ENCODE results near the gene SGSH.

The SGSH gene

DNA sequence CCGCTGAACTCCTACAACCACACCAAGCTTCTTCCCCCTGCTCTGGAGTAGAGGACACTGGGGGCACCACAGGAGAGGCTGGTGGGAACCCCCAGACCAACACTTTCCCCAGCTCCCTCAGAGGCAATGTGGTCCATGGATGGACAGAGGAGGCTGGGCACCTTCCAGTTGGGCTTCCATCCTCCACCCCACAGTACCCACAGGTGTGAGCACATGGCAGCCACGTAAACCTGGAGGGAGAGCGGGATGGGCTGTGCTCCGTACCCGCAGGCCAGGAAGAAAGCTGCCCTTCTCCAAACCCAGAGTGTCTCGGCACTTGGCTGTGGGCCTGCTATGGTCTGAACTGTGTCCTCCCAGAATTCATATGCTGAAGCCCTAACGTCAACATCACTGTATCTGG lies 1.7 kb downstream of the SGSH start:
- no peak overlapping the region for H3K4me3 ChIP-seq (replicated peaks; ENCODE audit: low read depth, low read length)
- no peaks in the 10 kb centered on the region for H3K27me3 ChIP-seq (replicated peaks; ENCODE audit: control insufficient read depth, insufficient read depth, low read length)
- TF ChIP-seq, protein P1, sequence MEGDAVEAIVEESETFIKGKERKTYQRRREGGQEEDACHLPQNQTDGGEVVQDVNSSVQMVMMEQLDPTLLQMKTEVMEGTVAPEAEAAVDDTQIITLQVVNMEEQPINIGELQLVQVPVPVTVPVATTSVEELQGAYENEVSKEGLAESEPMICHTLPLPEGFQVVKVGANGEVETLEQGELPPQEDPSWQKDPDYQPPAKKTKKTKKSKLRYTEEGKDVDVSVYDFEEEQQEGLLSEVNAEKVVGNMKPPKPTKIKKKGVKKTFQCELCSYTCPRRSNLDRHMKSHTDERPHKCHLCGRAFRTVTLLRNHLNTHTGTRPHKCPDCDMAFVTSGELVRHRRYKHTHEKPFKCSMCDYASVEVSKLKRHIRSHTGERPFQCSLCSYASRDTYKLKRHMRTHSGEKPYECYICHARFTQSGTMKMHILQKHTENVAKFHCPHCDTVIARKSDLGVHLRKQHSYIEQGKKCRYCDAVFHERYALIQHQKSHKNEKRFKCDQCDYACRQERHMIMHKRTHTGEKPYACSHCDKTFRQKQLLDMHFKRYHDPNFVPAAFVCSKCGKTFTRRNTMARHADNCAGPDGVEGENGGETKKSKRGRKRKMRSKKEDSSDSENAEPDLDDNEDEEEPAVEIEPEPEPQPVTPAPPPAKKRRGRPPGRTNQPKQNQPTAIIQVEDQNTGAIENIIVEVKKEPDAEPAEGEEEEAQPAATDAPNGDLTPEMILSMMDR (IDR thresholded peaks at IDR 0.05; ENCODE audit: insufficient read depth, low read length, poor library complexity, severe bottlenecking), result no peak
- DNase-seq (ENCODE audit: extremely low read depth, insufficient read length), result no peak
- H3K36me3 ChIP-seq (ENCODE audit: control insufficient read depth, insufficient read depth, low read length), result peaks cover 8% of the 10 kb centered on the region

DNA sequence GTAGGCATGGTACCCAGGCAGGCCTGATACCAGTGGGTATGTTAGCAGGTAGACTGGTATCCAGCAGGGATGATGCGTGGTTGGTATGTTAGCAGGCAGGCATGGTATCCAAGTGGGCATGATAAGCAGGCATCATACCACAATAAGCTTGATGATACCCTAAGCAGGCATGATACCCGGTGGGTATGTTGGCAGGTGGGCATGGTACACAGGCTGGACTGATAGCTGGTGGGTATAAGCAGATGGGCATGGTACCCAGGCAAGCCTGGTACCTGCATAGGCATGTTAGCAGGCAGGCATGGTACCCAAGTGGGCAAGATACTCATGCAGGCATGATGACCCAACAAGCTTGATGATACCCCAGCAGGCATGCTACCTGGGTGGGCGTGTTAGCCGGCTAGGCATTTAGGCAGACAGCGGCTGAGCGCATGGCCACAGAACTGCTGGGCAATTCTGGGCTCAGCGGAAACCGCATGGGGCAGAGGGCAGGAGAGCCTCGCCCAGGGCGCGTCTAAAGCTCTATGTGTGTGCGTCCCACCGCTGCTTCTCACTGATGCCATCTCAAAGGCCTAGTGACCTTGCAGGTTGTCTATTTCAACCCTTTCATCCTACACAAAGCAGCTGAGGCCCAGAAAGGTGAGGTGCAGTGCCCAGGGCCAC lies 2.3 kb downstream of the SGSH start:
- Histone ChIP-seq H3K4me3 (replicated peaks; ENCODE audit: low read depth, low read length) (no peak overlapping the region), H3K36me3 (ENCODE audit: control insufficient read depth, insufficient read depth, low read length) (peaks cover 8% of the 10 kb centered on the region), H3K27me3 (replicated peaks; ENCODE audit: control insufficient read depth, insufficient read depth, low read length) (no peaks in the 10 kb centered on the region)
- DNase-seq (ENCODE audit: extremely low read depth, insufficient read length), result no peak
- TF ChIP-seq, protein P1 (IDR thresholded peaks at IDR 0.05; ENCODE audit: insufficient read depth, low read length, poor library complexity, severe bottlenecking), result no peak

DNA sequence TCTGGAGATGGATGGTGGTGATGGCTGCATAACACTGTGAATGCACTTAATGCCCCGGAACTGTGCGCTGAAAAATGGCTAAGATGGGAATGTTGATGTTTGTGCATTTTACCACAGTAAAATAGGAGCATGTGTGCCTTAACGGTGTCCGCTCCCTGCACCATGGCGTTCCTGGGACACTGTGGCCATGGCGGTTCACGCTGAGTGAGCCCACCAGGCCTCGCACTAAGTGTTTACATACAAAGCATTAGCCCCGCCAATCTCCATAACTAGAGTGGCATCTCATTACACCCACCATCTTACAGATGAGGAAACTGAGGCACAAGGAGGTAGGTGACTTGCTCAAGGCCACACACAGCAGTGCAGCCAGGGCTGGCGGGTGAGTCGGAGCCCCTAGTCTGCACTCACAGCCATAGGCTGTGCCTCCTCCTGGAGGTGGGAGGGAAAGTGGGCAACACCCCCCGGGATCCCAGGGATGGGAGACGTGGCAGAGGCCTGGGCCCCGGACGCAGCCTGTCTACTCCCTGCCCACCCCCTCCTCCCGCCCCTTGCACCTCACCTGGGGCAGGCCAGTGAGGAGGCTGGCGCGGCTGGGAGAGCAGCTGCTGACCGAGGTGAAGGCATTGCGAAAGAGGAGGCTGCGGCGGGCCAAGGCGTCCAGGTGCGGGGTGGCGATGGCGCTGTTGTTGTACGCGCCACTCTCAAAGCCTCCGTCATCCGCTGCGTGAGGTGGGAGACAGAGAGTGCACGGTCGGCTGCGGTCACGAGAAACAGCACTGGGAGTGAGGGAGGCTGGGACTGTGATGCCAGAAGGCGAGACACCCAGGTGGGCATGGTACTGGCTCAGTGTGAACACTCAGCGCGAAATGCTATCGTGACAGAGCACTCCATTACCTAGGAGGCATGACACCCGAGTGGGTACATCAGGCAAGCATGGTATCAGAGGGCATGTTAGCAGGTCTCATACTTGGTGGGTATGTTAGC lies 3.4 kb downstream of the SGSH start:
- TF ChIP-seq, protein P1 (IDR thresholded peaks at IDR 0.05; ENCODE audit: insufficient read depth, low read length, poor library complexity, severe bottlenecking), result no peak

DNA sequence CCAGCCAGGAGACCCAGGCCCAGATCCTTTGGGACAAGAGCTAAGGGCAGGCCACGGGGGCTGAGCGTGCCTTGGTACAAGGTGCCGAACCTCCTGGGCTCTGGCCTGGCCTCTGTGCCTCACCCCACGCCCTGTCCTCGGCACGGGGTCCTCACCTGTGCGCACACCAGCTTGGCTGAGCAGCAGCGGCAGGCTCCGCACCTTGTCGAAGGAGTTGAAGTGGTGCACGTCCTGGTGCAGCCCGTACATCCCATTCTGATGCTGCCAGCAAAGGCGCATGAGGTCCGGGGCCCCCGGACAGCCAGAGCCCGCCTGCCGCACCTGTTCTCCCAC lies 5.3 kb downstream of the SGSH start:
- no peak for DNase-seq (ENCODE audit: extremely low read depth, insufficient read length)
- Histone ChIP-seq H3K27me3 (replicated peaks; ENCODE audit: control insufficient read depth, insufficient read depth, low read length) (no peaks in the 10 kb centered on the region), H3K36me3 (ENCODE audit: control insufficient read depth, insufficient read depth, low read length) (peaks cover 20% of the 10 kb centered on the region), H3K4me3 (replicated peaks; ENCODE audit: low read depth, low read length) (no peak overlapping the region)
- TF ChIP-seq, protein P1 (IDR thresholded peaks at IDR 0.05; ENCODE audit: insufficient read depth, low read length, poor library complexity, severe bottlenecking), result no peak

More for the DNA sequence above, 3.4 kb downstream of the SGSH start:
- no peak overlapping the region for H3K4me3 ChIP-seq (replicated peaks; ENCODE audit: low read depth, low read length)
- H3K27me3 ChIP-seq (replicated peaks; ENCODE audit: control insufficient read depth, insufficient read depth, low read length), result no peaks in the 10 kb centered on the region
- peaks cover 12% of the 10 kb centered on the region for H3K36me3 ChIP-seq (ENCODE audit: control insufficient read depth, insufficient read depth, low read length)
- no peak for DNase-seq (ENCODE audit: extremely low read depth, insufficient read length)

DNA sequence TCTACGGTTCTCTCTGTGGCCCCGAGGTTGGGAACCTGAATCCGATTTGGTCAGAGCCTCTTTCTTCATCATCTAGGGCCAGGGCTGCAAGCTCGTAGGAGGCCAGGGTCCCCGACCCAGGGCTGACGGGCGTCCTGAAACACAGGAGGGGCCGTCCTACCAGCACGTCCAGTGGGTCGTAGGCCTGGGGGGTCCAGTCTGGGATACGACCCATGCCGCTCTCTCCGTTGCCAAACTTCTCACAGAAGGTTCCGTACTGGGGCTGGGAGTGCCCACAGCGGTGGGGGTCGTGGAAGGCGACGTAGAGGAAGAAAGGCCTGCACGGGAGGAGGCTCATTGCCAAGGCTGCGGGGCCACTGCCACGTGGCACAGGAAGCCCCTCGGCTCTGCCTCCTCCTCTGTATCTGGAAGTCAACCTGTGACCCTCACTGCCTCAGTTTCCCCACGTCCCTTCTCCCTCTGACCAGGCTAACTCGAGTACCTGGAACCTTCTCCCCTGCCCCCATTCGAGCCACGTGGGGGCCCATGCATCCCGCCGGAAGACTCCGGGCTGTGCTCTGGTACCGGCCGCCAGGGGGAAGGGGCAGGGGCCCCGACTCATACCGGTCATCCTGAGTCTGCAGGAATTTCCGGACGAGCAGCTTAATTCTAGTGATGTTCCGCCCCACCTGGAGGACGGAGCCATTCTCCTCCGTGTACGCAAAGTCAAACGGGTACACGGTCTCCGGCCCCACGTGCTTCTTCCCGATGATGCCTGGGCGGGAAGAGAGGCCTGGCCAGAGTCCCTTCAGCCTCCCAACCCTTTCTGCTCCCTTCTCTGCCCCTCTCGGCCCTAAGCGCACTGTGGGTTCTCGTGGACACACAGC lies 5.9 kb downstream of the SGSH start:
- H3K27me3 ChIP-seq (replicated peaks; ENCODE audit: control insufficient read depth, insufficient read depth, low read length), result no peaks in the 10 kb centered on the region

More for the DNA sequence above, 5.9 kb downstream of the SGSH start:
- DNase-seq (ENCODE audit: extremely low read depth, insufficient read length), result no peak
- TF ChIP-seq, protein P1 (IDR thresholded peaks at IDR 0.05; ENCODE audit: insufficient read depth, low read length, poor library complexity, severe bottlenecking), result no peak
- Histone ChIP-seq H3K36me3 (ENCODE audit: control insufficient read depth, insufficient read depth, low read length) (peaks cover 20% of the 10 kb centered on the region), H3K4me3 (replicated peaks; ENCODE audit: low read depth, low read length) (no peak overlapping the region)
